Erythroblast (primary cell): ENCODE measurements around the gene RPS8.
A peak's percentile ranks its signal among the peaks of the same experiment; 100 is the strongest.
"Not testable (repeated sequence)": the region's sequence is repeated elsewhere in the genome, so short reads cannot be mapped to it uniquely, and the experiment has no call there.

Source experiments
- DNase-seq, 2 experiments: peaks; one replicate each; lab custom pipeline; 2025; lab: John Stamatoyannopoulos, UW
- GATA1 ChIP-seq: IDR thresholded peaks from 2 replicates; pipeline ENCODE4 v1.6.1; 2011; ENCODE audit warnings: low read depth, mild to moderate bottlenecking, control low read depth, low read length, moderate library complexity
- POLR2A ChIP-seq: IDR thresholded peaks from 2 replicates; pipeline ENCODE4 v1.6.1; 2011; ENCODE audit warnings: mild to moderate bottlenecking, low read length

Gene RPS8

DNA sequence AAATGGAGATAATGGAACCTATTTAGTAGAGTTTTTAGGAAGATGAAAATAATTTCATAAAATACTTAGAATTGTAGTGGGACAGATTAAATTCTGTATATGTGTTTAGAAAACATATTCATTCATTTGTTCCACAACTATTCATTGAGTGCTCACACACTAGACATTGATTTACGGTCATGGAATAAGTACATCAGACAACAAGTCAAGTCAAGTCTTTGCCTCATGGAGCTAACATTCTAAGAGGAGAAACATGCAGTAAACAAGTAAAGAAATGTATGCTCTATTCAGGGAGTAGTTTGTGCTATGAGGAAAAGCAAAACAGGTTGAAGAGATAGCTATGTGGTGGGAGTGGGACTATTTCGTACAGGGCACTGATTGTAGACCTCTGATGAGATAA is 42.0 kb downstream of the RPS8 start:
- no peak for DNase-seq
- TF ChIP-seq POLR2A (no peak), GATA1 (no peak)

DNA sequence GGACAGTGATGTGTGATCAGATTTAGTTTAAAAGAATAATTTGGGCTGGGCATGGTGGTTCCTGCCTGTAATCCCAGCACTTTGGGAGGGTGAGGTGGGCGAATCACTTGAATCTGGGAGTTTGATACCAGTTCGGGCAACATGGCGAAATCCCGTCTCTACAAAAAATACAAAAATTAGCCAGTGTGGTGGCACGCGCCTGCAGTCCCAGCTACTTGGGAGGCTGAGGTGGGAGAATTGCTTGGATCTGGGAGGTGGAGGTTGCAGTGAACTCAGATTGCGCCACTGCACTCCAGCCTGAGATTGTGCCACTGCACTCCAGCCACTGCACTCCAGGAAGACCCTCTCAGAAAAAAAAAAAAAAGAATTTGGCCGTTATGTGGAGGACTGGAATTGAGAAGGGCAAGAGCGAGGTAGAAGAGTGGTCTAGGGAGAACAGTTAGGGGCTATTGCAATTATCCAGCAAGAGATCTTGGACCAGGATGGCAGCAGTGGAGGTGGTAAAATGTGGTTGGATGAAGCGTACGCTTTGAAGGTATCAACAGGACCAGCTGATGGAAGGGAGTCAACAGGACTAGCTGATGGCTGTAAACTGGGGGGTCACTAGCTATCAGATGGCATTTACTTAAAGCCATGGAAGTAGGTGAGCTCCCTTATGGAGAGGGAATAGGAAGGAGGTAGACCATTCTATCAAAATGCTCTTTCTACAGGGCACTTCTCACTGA is 42.6 kb downstream of the RPS8 start:
- TF ChIP-seq GATA1 (no peak), POLR2A (no peak)

DNA sequence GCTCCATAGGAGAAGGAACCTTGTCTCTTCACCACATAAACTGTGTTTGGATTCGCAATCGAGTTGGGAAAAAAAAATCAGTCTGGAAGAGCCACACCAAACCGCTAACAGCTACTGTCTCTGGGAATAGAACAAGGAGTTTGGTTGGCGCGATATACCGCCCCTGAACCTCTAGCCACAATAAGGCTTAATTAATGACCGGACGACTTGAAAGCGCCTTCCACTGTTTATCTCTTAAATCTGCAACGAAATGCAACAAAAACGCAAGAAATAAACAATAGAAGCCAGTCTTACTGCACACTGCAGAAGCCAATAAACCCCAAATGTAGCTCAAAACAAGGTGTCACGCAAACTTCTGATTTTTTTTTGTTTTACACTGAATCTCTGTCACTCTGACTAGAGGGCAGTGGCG is 43.9 kb downstream of the RPS8 start:
- DNase-seq, result no peak
- no peak for TF ChIP-seq POLR2A
- no peak for TF ChIP-seq GATA1

More for the DNA sequence above, 42.6 kb downstream of the RPS8 start:
- DNase-seq, result no peak

DNA sequence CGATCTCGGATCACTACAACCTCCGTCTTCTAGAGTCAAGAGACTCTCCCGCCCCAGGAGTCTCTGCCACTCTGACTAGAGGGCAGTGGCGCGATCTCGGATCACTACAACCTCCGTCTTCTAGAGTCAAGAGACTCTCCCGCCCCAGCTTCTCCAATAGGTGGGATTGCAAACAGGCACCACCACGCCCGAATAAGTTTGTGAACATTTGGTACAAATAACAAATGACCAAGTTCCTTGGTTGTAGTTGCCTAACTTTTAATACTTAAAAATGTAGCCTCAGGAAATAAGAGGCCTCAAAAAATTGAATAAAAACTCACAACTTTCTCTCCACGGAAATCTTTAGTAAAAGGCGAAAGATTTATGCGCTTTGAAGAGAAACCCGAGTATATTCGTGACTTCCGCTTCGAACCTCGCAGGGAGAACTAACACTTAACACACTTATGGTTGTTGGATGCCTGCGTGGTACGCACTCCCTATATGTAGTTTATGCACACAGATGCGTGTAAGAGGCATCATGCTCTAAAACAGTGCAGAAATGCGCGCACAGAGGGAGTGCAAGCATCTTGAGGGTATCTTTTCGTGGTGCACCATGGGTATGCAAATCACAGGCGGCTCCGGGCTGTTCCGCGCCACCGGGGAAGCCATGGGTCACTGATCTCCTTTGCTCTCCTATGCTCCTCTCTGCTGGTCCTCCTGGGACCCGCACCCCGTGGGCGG is 44.4 kb downstream of the RPS8 start:
- peak; percentile 90 to 94 for DNase-seq
- TF ChIP-seq POLR2A (peak; percentile 100), GATA1 (no peak)

DNA sequence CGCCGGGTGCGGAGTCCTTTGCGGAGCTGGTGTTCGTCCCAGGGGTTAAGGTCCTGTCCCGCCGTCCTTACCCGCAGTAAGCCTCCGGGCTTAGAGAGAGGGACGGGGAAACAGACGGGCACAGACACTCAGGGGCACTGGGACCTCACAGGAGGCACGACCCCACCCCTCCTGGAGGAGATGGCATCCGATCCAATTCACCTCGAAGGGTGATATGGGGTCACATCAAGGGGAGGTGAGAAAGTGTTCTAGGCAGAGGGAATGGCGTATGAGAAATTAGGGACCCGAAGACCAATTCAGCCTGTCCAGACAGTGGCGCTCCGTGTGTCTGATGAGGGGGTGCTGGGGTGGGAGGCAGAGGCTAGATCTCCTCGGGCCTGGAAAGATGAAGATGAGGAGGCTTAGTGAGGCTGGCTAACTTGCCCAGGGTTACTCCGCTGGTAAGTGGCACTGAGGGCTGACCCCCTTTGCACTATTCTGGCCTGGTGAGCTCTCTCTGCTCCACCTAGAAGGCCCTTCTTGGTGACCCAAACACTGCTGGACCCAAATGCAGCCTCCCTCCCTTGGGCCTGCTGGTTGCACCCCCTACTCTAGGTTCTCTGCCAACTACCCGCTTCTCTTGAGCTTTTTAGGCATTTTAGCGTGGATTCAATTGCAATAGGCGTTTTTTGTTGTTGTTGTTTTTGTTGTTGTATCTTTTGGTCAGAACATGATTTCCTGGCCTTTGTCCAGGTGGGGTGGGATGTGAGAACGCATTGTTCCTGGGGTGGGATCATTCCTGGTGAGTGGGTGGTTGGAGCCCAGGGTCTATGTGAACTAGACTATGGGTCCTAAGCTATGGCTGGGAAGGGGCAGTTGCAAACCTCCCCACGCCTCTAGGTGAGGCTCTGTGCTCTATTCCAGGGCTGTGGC is 45.2 kb downstream of the RPS8 start:
- DNase-seq, result no peak
- no peak for TF ChIP-seq GATA1
- no peak for TF ChIP-seq POLR2A

DNA sequence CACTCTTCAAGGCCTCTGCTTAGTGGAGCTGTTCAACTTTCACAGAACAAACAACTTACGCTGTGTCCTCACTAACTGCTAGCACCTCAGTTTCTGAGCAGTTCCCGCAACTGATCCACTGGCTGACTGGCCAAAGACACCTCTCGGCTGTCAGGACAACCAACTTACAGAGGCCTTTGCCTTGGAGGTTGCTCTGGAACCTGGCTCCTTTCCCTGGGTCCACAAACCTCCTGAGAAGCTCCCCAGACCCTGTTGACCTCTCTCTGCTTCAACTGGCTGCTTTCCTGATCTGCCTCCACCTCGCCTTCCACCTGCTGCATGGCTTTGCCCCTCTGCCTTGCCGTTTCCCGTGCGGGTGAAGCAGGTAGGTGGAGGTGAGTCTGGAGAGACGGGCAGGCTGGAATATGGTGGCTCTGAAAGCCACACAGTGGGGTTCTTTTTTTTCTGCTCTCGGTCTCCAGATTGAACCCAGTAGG is 45.9 kb downstream of the RPS8 start:
- DNase-seq, result no peak
- TF ChIP-seq GATA1, result no peak
- TF ChIP-seq POLR2A, result no peak

DNA sequence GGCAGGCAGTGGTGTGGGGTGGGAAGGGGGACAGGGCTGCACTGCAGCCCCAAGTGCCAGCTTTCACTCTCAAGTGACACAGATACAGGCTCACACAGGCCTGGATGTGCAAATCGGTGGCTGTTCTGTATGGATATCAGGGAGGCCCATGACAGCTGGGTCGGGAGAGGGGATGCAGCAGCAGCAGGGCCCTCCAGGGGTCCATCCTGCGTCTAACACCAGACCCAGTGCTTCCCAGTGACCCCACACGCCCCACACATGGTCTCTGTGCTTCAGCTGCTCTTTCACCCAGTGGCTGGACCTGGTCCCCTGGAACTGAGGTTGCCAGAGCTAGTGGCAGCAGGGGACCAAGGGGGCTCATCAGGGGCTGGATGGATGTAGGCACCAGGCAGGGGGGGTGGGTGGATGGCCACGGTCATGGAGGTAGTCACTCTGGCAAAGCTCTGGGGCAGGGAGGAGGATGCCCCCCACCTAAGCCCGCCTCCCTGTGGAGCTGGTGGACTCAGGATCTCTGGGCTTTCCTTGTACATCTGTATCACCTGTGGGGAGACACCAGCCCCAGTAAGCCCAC is 46.9 kb downstream of the RPS8 start:
- TF ChIP-seq GATA1, result no peak
- TF ChIP-seq POLR2A, result no peak
- DNase-seq, result no peak

DNA sequence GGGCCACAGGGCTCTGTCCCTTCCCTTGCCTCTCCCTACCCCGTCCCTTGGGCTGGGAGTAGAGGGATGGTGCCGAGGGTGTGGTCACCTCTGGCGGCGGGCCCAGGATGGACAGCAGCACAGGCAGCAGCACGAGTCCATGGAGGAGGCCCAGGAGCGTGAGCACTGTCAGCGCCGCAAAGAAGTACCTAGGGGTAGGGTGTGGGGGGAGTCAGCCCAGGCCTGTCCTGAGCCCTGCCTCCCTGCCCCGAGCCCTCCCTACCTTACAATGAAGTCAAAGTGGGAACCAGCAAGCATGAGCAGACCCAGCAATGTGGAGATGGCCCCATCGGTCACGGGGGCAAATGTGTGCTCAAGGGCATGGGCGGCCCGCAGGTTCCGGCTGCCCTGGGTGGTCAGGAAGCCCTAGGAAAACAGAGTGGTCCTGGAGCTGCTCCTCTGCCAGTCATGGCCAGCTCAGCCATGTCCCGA is 47.7 kb downstream of the RPS8 start:
- no peak for DNase-seq
- no peak for TF ChIP-seq GATA1
- no peak for TF ChIP-seq POLR2A

DNA sequence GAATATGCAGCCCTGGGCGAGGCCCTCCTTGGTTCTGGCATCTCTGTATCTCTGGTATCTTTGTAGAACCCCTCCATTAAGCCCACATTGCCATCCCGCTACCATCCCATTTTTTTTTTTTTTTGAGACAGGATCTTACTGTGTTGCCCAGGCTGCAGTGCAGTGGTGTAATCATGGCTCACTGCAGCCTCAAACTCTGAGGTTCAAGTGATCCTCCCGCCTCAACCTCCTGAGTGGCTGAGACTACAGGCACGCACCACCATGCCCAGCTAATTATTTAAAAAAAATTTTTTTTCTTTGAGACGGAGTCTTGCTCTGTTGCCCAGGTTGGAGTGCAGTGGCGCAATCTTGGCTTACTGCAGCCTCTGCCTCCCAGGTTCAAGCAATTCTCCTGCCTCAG is 49.1 kb downstream of the RPS8 start:
- not testable (repeated sequence) for DNase-seq

DNA sequence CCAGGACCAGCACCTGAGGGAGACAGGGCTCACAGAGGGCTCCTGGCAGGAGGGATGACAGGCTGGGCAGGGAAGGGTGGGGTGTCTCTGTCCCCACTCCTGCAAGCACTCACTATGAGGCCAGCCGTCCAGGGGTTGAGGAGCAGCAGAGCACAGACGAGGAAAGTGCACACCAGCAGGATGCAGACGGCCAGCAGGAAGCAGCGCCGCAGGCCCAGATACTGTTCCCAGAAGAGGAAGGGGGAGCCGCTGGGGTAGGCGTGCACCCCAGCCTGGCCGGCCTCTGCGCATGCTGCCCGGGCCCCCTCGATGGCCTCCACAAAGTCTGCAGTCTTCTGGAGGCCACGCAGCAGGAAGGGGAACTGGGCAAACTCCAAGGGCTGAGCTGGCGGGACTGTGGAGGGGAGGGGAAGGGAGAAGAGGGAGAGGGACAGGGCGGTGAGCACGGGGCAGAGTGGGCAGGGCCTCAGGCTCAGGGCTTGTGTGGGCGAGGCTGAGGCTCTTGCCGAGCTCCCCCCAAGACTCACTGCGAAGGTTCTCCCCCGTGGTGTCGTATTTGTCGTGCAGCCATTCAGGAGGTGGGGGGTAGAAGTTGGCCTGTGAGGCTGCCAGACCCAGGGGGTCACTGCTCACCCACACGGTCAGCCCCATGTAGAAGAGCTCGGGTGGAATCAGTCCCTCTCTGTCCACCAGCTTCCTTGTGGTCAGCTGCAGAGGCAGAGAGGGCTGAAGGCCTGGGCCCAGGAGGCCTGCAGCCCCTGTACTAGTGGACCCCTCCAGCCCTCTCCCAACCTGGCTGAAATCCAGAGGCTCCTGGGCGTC is 51.2 kb downstream of the RPS8 start:
- TF ChIP-seq POLR2A (no peak), GATA1 (no peak)
- DNase-seq, result peak; percentile 73 to 75

DNA sequence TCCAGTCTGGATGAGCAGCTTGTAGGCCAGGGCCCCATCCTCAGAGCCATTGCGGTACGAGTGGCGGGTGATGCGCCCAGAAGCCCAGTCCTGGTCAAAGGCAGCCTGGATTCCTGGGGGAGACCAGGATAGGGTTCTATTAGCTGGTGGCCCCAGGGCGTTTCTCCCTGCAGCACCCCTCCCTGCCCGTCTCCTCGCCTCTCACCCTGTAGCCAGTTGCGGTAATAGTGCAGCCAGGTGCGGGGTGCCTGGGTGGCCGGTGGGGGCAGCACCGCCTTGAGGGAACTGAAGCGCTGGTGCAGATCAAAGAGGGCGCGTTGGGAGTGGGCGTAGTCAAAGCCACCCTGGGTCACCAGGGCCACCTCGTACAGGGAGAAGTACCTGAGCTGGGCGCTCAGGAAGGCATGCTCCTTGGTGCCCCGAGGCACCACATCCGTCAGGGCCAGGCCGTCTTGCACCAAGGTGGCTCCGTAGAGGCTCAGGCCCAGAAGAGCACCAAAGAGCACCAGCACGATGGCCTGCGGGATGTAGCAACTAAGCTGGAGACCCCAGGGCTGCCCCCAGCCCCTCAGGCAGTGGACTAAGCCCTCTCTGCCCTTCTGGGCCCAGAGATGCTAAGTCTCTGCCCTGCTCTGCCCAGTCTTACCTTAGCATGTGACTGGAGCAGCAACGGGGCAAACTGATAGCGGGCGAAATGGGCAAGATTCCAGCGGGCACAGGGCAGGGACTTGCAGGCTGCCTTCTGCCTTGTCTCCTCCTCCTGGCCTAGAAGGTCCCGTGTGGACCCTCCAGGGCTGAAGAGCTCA is 52.1 kb downstream of the RPS8 start:
- no peak for DNase-seq
- no peak for TF ChIP-seq GATA1
- no peak for TF ChIP-seq POLR2A
